Type B pancreatic cell (in vitro differentiated cells): Measurements from ENCODE around the gene BOD1L2. TPM values are rescaled to one million over a fixed set of nuclear protein-coding genes. Genes with fewer than 3 reads are reported as not detected.

Experiments
- DNase-seq: peaks from one replicate; pipeline ENCODE4 v3.0.0; 2021; ENCODE audit warnings: mixed read lengths; ENCODE audit not compliant: unreplicated experiment; ENCODE audit errors: extremely low spot score
- H3K27ac Mint-ChIP-seq: 2 replicates; pipeline ENCODE4 v1.8.0; 2021; ENCODE audit warnings: mild to moderate bottlenecking, mixed read lengths
- H3K27me3 Mint-ChIP-seq: 2 replicates; pipeline ENCODE4 v1.8.0; 2021; ENCODE audit warnings: mixed read lengths
- H3K36me3 Mint-ChIP-seq: 2 replicates; pipeline ENCODE4 v1.8.0; 2021; ENCODE audit warnings: mixed read lengths
- H3K4me1 Mint-ChIP-seq: one replicate; pipeline ENCODE4 v1.8.0; 2021; ENCODE audit warnings: mixed read lengths; ENCODE audit not compliant: unreplicated experiment
- H3K4me3 Mint-ChIP-seq: 2 replicates; pipeline ENCODE4 v1.8.0; 2021; ENCODE audit warnings: mild to moderate bottlenecking, mixed read lengths
- H3K9me3 Mint-ChIP-seq: 2 replicates; pipeline ENCODE4 v1.8.0; 2021; ENCODE audit warnings: mixed read lengths
- CTCF ChIP-seq: fragments of 200-600 bp; sonication (generic); conservative IDR thresholded peaks from 2 replicates; pipeline ENCODE4 v1.5.0; 2021; ENCODE audit warnings: antibody characterized with exemption, mild to moderate bottlenecking
- total RNA-seq: library from RNA; stranded (reverse); gene quantifications from 2 replicates; pipeline ENCODE4 v1.2.1, GENCODE V29; 2021; ENCODE audit warnings: low replicate concordance

BOD1L2 gene
- total RNA-seq, 1 donor from 2014 or later = not detected

GRCh38 chr18:57131782-57132181 is 15.1 kb upstream of the BOD1L2 start:
- H3K36me3 Mint-ChIP-seq = no peaks in the 10 kb centered on the region
- H3K4me3 Mint-ChIP-seq = no peak overlapping the region
- H3K27ac Mint-ChIP-seq = no peak overlapping the region
- no peaks in the 10 kb centered on the region for H3K4me1 Mint-ChIP-seq
- TF ChIP-seq CTCF = no peak
- no peaks in the 10 kb centered on the region for H3K9me3 Mint-ChIP-seq
- DNase-seq = no peak
- peaks cover 32% of the 10 kb centered on the region for H3K27me3 Mint-ChIP-seq

- DNase-seq = no peak
Observed at GRCh38 chr18:57134618-57135135, 12.2 kb upstream of the BOD1L2 start.

GRCh38 chr18:57135699-57136098 is 11.2 kb upstream of the BOD1L2 start:
- Mint-ChIP-seq H3K36me3 (no peaks in the 10 kb centered on the region), H3K9me3 (no peaks in the 10 kb centered on the region), H3K27me3 (peaks cover 16% of the 10 kb centered on the region), H3K4me1 (no peaks in the 10 kb centered on the region), H3K27ac (no peak overlapping the region), H3K4me3 (no peak overlapping the region)
- no peak for DNase-seq
- peak; percentile 61 for TF ChIP-seq CTCF

More at GRCh38 chr18:57134618-57135135, 12.2 kb upstream of the BOD1L2 start:
- TF ChIP-seq CTCF = no peak
- H3K27me3 Mint-ChIP-seq = peaks cover 16% of the 10 kb centered on the region
- no peaks in the 10 kb centered on the region for H3K4me1 Mint-ChIP-seq
- H3K36me3 Mint-ChIP-seq = no peaks in the 10 kb centered on the region
- no peaks in the 10 kb centered on the region for H3K9me3 Mint-ChIP-seq
- H3K4me3 Mint-ChIP-seq = no peak overlapping the region
- H3K27ac Mint-ChIP-seq = no peak overlapping the region

GRCh38 chr18:57137847-57138246 is 9.0 kb upstream of the BOD1L2 start:
- H3K4me1 Mint-ChIP-seq = no peaks in the 10 kb centered on the region
- H3K27me3 Mint-ChIP-seq = peaks cover 16% of the 10 kb centered on the region
- H3K36me3 Mint-ChIP-seq = no peaks in the 10 kb centered on the region
- no peak overlapping the region for H3K27ac Mint-ChIP-seq
- no peaks in the 10 kb centered on the region for H3K9me3 Mint-ChIP-seq
- H3K4me3 Mint-ChIP-seq = no peak overlapping the region
- DNase-seq = no peak
- TF ChIP-seq CTCF = no peak

DNA sequence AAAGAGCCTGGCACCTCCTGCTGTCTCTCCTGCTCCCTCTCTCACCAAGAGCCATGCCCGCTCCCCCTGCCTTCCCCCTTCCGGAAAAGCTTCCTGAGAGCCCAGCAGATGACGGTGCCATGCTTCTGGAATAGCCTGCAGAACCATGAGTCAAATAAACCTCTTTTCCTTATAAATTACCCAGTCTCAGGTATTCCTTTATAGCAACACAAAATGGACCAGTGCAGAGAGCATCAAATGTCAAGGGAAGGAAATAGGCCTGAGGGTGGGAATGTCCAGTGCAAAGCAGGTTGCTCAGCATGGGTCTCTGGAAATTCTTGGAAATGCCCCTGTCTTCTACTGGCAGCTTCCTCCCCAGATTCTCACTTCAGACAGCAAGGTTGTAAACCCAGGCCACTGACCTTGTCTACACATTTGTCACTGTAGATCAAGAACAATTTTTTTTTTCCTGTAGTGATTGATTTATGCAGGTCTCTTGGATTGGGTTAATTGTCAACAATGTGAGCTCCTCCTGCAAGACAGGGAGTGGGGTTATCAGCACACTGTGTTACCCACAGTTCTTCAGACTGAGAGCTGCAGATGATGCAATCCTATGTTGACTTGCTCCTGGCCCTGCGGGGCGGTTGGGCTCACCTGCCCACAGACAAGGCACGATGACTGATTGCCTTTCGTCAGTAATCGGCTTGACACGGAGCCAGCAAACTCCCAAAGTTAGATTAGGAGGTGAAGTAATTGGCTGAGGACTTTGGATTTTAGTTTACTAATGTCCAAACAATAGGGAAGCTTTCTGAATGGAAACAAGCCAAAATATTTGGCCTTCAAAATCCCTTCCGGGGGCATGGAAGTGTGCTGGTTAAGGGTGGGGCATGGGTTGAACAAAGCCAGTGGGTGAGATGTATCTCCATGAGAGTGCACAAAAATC is 5.4 kb upstream of the BOD1L2 start:
- no peak for TF ChIP-seq CTCF
- H3K36me3 Mint-ChIP-seq = no peaks in the 10 kb centered on the region
- peak overlapping the region; percentile 30 for H3K27ac Mint-ChIP-seq
- no peak overlapping the region for H3K4me3 Mint-ChIP-seq
- H3K27me3 Mint-ChIP-seq = peaks cover 22% of the 10 kb centered on the region
- H3K4me1 Mint-ChIP-seq = no peaks in the 10 kb centered on the region
- DNase-seq = no peak
- no peaks in the 10 kb centered on the region for H3K9me3 Mint-ChIP-seq
